Activated gamma-delta T cell treated with Interleukin-2 at 50 U/mL for 16 hours (primary cell): Measurements from ENCODE around the gene ZNF211.

Experiments used
- DNase-seq: peaks from one replicate; pipeline ENCODE4 v3.0.0-alpha.2; 2020

The ZNF211 gene

DNA sequence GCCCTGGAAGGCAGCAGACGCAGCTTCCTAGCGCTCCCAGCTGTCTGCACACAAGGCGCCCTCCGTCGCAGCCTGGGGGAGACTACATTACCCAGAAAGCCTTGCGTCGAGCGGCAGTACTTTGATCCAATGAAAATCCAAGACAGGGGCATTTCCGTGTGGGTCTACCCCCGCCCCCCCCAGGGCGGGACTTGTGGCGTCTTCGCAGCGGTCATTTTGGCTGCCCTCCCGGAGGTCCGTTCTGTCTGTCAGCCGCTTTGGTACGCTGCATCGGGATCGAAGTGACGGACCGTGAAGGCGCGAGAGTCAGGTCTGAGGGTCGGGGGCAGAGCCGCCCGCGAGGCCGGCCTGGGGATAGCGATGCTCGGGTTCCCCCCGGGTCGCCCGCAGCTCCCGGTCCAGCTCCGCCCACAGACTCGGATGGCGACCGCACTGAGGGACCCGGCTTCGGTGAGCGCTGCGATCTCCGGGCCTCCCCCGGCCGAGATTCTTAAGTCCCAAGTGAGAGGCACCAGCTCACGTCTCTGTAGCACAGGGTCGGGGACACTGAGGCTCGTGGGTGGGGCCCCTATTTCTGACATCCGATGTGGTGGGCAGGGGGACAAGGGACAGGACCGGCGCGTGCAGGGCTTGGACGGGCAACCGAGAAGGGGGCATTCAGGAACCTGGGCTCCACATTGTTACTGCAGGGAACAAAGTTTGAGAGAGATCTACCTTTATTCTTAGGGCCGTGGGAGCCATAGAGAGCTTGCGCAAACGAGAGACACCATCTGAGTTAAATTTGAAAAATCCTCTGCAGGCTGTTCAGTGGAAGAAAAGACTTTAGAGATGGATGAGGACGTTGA lies at the start of gene ZNF211:
TSS of gene ZNF211 (plus strand) at position 182 of the 845 bp plus-strand sequence. CDS start at position 361, 179 bp downstream.
- DNase-seq, result peak; percentile 88

DNA sequence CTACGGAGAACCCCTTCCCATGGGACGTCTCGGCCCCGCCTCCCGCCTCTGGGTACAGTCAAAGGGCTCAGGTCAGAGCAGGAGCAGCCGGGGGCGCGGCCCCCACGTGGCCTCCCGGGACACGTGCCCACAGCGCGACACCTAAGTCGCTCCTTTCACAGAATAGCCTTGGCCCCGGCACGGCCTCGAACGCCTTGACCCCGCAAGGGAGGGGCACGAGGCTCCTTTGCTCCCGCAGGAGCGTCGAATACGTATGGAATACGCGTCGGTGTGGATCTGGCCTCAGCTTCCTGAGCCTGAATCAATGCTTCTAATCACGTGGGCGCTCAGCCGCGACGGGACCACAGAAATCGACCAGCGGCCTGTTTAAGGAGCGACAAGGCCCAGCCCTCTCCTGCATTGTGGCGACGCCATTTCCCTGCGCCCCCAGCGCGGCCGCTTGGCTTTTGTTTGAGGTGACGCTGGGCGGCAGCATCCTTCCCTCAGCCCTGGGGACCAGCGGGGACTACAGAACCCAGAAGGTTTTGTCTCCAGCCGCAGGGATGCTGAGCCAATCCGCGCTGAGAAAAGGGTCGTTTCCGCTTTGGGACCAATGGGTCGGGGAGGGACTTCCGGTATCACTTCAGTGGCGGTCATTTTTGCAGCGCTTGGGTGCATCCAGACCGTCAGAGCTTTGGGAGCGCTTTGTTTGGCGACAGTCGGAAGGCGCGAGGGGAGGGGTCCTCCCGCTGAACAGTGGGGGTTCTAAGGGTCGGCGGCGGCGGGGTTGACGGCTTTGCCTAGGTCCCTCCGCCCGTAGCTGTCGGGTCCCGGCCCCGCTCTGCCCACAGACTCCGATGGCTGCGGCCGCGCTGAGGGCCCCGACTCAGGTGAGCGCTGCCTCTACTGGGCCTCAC lies 49.2 kb upstream of the ZNF211 start, which contains the start of gene ZIK1:
TSS of gene ZIK1 (plus strand) at position 625 of the 896 bp plus-strand sequence. CDS start at position 837, 212 bp downstream.
- DNase-seq, result peak; percentile 87

DNA sequence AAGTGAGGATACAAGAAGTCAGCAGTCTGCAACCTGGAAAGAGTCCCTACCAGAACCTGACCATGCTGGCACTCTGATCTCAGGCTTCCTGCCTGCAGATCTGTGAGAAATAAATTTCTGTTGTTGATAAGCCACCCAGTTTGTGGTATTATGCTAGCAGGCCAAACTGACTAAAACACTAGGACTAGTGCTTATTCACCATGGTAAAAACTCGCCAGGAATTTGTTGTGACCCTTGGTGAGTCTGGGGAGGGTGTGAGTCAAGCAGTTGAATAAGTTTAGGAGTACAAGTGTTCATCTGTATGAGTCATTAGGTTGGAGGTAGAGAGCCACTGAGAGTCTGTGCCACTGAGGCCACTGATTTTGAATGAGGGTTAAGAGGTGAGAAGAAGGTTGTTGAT lies 45.4 kb upstream of the ZNF211 start:
- DNase-seq, result no peak

DNA sequence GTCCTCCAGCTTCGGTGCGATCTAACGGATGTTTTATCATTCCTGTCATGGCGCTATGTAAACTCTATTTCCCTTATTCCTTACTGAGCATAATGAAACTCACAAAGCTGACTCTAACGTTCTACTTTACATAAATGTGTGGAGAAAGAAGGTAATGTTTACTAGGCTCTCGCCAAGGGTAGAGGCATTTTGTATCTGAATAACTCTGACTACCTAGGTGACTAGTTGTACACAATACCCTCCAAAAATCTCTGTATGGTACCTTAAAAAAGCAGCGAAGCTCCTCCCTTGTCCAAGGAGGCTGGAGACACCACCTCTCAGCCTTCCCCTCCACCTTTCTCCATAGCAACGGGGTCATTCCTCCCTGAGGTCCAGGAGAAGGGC lies 33.6 kb upstream of the ZNF211 start:
- no peak for DNase-seq

DNA sequence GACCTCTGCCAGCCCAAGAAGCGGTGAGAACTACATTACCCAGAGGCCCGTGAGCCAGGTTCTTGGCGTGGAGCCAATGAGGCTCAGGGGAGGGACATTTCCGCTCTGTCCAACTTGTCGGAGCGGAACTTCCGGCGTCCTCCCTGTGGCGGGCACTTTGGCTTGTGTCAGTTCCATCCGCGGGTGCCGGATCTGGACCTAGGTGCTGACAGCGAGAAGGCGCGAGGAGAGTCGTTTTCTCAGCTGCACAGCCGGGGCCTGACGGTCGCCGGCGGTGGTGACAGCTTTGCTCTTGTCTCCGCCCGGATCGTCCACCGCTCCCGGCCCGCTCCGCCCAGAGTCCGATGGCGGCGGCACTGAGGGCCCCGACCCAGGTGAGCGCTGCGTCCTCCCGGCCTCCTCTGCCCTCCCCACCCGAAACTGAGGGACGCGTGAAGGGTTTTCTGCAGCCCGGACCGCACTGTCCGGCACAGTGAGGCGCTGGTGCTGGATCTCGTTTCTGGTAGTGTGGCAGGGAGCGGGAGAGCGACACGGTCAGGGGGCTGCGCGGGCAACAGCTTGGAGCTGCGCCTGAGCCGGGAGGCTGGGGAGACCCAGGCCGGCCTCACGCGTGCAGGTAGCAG lies 33.1 kb upstream of the ZNF211 start, which contains the start of gene ZNF530:
TSS of gene ZNF530 (plus strand) at position 125 of the 623 bp plus-strand sequence. CDS start 4,461 bp downstream, outside the sequence.
- peak; percentile 87 for DNase-seq

DNA sequence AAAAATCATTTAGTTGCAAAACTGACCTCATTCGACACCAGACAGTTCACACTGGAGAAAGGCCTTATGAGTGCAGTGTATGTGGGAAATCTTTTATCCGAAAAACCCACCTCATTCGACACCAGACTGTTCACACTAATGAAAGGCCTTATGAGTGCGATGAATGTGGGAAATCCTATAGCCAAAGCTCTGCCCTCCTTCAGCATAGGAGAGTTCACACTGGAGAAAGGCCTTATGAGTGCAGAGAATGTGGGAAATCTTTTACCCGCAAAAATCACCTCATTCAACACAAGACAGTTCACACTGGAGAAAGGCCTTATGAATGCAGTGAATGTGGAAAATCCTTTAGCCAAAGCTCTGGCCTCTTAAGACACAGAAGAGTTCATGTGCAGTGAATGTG lies 26.0 kb upstream of the ZNF211 start:
- no peak for DNase-seq

DNA sequence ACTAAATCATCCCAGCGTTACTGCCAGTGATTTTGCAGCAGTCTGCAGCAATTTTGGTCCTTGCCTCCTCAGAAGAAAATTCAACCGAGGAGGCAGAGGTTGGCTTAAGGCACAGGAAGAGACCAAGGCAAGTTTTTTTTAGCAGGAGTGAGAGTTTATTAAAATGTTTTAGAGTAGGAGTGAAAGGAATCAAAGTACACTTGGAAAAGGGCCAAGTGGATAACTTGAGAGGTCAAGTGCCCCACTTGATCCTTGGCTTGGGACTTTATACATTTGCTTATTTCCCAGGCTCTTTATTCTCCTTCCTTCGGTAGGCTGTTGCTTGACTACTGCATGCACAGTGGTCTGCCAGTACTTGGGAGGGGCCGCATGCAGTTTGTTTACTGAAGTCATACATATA lies 21.9 kb upstream of the ZNF211 start:
- DNase-seq, result no peak

DNA sequence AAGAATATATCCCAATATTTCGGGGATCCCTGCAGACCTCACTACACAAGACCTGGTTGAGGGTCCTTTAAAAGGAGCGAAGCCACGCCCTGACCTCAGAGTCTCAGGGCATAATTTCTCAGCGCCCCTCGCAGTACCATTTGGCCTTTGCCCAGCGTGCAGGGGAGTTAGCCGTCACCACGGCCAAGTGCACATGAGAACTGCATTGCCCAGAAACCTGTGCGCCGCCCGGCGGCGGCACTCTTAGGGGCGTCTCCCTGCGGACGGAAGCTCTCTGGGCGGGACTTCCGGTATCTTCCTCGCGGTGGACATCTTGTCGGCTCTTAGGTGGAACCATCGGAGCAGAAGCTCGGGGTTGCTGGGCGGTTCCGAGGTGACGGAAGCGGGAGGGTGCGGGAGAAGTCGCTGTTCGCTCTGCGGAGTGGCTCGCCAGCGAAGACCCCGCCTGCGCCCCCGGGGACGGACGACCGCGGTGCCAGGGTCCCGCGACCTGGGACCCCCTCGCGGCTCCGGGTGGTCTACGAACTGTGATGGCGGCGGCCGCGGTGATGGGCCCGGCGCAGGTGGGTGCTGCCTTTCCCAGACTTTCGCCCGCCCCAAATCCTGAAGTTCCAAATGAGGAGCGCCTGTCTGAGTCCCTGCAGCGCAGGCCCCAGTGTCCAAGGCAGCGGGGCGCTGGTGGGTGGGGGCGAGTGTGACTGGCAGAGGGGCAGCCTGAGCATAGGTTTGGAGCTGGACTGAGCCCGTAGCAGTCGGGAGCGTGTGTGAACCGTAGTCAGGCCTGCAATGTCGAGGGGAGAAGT lies 18.8 kb upstream of the ZNF211 start, which contains the start of gene ZNF134:
TSS of gene ZNF134 (plus strand) at position 302 of the 803 bp plus-strand sequence. CDS start 5,227 bp downstream, outside the sequence.
- DNase-seq, result peak; percentile 88

DNA sequence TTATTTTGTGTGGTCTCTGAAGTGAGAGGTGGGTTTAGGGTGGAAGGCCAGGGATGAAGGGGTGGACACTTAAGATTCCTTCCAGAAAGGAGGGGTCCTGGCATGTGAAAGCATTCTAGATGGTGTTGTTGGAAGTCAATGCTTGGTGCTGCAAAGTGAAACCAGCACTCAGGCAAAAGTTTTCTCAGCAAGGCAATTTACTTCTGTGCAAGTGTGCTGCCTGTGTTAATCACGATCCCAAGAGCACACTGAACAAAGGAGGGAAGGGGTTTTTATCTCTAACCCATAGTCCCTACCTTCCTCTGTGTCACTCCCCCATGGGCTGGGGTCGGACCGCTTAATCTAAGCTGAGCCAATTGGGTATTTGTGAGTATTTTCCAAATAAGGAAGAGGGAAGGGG lies 17.6 kb upstream of the ZNF211 start:
- no peak for DNase-seq

DNA sequence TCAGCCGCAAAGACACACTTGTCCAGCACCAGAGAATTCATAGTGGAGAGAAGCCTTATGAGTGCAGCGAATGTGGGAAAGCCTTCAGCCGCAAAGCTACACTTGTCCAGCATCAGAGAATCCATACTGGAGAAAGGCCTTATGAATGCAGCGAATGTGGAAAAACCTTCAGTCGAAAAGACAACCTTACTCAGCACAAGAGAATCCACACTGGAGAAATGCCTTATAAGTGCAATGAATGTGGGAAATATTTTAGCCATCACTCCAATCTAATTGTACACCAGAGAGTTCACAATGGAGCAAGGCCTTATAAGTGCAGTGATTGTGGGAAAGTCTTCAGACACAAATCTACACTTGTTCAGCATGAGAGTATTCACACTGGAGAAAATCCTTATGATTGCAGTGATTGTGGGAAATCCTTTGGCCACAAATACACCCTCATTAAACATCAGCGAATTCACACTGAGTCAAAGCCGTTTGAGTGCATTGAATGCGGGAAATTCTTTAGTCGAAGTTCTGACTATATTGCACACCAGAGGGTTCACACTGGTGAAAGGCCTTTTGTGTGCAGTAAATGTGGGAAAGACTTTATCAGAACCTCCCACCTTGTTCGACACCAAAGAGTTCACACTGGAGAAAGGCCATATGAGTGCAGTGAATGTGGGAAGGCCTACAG lies 12.2 kb upstream of the ZNF211 start:
- DNase-seq, result no peak

DNA sequence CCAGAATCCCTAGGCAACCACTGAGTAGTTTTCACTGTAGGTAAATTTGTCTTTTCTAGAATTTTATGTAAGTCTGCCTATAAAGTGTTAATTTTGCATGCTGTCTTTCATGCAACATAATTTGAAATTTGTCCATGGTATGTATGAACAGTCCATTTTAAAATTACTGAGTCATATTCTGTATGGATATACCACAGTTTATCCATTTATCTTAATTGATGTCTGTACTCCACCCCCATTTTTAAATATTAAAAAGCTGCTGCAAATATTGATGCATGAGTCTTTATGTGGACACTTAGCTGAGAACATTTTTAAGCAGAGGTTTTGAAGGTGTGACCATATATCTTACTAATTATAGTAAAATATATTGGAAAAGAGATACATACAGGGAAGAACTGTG lies 9.9 kb upstream of the ZNF211 start:
- DNase-seq, result no peak

DNA sequence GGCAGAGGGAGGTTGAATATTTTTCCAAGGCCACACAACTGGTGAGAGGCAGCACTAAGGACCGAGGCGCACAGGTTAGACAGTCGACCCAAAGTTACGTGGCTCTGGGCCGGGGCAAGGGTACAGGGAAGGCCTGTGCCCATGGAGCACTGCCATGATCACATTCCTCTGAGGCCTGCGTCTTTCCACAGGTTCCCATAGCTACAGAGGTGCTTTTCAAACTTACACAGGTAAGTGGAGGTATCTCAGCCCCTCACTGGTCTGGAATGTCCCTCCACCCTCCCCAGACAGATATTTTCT lies 814 bp downstream of the ZNF211 start:
- no peak for DNase-seq

DNA sequence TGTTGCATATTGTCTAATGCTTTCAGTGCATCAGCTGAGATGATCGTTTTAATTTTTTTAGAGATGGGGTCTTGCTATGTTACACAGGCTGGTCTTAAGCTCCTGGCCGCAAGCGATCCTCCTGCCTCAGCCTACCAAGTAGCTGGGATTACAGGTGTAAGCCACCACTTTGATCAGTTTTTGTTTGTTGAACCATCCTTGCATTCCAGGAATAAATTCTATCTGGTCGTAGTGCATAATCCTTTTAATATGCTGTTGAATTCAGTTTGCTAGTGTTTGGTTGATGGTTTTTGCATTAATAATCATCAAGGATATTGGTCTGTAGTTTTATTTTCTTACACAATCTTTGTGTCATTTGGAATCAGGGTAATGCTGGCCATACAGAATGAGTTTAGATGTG lies 4.4 kb downstream of the ZNF211 start:
- DNase-seq, result no peak

DNA sequence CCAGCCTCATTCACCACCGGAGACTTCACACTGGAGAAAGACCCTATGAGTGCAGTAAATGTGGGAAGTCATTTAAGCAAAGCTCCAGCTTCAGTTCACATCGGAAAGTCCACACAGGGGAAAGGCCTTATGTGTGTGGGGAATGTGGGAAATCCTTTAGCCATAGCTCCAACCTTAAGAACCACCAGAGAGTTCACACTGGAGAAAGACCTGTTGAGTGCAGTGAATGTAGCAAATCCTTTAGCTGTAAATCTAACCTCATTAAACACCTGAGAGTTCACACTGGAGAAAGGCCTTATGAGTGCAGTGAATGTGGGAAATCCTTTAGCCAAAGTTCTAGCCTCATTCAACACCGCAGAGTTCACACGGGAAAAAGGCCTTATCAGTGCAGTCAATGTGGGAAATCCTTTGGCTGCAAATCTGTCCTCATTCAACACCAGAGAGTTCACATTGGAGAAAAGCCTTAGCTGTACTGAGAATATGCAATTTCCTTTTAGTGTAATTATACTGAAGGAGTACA lies 8.8 kb downstream of the ZNF211 start:
- DNase-seq, result no peak

DNA sequence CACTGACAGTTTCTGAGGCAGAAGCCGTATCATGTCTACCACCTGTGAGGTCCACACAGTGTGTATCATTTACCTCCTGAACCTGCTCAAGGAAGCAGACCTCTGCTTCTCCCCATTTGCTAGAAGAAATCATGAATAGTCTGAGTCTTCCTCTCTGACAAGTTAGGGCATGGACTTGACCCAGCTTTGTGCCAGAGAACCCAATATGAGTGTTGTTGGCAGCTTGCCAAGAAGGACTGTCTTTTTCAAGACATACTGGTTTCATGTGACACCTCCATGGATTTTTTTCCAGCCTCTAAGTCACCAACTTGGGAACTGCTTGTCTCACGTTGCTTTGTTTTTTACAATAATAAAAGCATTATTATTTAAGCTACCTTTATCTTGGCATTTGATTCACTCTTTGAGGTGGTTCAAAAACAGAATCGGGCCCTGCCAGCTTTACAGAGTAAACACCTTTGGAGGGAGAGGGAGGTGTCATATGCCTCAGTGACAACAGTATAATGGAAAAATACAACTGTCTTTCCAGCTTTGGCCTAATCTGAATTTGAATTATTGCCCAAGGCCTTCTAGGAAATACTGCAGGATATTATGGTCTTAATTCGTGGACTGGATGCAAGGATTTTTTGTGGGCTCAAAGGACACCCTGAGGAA lies 9.6 kb downstream of the ZNF211 start:
- DNase-seq, result no peak

DNA sequence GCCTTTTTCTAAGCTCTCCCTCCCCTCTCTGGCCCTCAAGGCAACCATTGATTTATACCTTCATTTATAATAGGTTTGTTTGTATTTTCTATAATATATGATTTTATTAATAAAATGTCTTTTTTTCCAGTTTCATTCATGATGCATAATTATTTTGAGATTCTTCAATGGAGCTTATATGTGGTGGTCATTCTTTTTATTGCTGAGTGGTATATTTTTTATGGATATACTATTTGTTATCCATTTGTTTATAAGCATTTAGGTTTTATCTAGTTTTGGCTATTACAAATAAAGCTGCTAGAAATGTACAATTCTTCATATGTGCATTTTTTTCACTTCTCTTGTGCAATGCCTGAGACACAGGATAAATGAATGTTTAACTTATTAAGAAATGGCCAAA lies 10.8 kb downstream of the ZNF211 start:
- no peak for DNase-seq

DNA sequence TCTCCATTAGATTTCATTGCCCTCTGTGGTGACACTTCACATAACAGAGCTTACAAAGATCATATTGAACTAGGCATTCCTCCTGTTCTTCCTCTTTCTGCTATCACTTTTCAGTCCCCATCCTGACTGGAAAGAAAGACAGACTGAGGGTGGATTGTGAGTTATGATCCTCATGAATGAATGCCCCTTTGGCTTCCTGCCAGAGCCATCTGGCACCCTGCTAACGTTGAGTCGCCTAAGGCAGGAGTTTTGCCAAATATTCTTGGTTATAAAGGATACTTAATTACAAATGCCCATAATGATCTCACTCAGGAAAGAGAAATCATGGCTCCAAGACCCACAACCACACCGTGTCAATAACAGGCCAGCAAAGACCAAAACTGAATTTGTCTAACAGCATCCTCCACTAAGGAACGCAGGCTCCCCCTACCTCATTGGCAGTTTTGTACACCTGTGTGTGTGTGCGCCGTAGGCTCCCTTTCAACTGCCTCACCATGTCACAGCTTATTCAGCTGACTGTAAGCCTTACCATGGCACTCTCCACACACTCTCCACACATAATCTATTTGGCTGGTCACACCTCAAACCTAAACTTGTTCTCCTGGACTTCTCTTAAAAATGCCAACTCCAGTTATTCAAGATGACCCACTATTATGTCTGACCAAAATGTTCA lies 15.5 kb downstream of the ZNF211 start:
- DNase-seq, result no peak

DNA sequence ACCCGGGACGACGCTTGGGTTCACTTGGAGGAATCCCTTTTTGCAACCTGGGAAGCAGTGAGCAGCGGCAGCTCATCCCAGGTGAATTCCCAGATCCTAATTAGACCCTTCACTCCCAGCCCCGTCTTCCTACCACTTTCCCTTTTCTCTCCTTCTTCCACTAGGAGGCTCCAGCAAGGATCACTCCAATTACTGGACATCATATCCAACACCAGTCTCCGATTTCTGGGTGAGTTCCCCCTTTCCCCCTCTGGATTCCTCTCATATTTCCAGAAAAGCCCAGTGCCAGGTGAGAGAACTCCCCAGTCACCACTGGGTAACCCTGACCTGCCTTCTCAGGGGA lies 18.7 kb downstream of the ZNF211 start:
- no peak for DNase-seq

DNA sequence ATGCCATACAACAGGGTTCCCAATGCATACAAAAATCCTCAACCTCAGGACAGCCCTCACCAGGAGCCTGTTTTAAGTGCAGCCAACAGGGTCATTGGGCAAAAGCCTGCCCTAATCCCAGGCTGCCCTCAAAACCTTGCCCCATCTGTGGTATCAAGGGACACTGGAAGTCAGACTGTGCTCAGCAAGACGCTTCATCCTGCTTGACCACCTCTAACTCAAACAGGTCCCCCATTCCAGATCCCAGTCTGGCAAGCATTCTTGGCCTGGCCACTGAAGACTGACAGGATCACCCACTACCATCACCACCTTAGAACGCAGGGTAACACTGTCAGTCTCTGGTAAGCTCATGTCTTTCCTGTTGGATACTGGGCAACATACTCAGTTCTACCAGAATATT lies 20.7 kb downstream of the ZNF211 start:
- DNase-seq, result no peak

DNA sequence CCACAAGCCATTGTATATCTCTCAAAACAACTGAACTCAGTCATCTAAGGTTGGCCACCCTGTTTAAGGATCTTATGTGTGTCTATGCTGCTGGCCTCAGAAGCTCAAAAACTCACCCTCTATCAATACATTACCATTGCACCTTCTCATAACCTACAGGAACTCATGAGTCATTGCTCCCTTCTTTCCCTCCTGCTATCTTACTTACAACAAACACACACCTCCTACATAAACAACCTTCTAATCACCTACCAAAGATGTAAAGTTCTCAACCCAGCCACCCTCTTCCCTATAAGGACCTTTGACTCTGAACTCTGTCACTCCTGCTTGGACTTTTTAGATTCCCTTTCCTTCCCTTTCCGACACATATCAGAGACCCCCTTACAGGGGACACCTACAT lies 22.5 kb downstream of the ZNF211 start:
- no peak for DNase-seq

DNA sequence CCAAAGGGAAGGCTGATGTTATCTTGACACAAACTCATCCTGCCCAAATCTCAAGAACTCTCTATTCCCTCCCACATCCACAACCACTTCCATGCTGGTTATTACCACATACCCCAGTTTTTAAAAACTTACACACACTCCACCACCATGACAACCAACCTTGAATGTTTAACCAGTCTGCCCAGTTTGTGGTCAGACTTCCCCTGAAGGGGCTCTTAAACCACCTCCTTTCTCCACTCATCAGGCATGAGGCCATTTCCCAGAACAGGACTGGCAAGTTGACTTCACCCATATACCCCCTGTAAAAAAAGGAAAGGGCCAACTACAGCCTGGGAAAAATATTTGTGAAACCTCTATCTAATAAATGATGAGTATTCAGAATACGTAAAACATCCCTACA lies 23.4 kb downstream of the ZNF211 start:
- no peak for DNase-seq
